C4-2B (cell line): ENCODE measurements around the gene SH2D5.

Source experiments
- ZFX ChIP-seq: fragments of 450-650 bp; IDR thresholded peaks from 2 replicates; pipeline ENCODE4 v1.6.1; 2017
- TF ChIP-seq, protein P1 (sequence below): fragments of 450-650 bp; conservative IDR thresholded peaks from 2 replicates; pipeline ENCODE4 v1.5.1; 2017; ENCODE audit warnings: mild to moderate bottlenecking

DNA sequence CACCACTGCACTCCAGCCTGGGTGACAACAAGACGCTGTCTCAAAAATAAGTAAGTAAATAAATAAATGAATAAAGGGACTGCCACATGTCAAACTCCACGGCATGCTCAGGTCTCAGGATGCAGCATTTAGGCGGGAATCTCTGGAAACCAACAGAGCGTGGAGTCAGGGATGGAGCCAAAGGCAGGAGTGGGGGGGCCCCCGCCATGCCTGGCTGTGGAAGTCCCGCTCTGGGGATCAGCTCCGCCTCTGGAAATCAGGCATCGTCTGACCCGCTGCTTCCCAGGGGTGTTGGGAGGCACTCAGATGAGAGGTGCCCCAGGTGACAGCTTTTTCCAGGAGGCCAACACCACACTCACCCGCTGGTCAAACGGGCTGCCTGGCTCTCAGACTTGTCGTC, 34.9 kb downstream of the SH2D5 start:
- TF ChIP-seq, protein P1, sequence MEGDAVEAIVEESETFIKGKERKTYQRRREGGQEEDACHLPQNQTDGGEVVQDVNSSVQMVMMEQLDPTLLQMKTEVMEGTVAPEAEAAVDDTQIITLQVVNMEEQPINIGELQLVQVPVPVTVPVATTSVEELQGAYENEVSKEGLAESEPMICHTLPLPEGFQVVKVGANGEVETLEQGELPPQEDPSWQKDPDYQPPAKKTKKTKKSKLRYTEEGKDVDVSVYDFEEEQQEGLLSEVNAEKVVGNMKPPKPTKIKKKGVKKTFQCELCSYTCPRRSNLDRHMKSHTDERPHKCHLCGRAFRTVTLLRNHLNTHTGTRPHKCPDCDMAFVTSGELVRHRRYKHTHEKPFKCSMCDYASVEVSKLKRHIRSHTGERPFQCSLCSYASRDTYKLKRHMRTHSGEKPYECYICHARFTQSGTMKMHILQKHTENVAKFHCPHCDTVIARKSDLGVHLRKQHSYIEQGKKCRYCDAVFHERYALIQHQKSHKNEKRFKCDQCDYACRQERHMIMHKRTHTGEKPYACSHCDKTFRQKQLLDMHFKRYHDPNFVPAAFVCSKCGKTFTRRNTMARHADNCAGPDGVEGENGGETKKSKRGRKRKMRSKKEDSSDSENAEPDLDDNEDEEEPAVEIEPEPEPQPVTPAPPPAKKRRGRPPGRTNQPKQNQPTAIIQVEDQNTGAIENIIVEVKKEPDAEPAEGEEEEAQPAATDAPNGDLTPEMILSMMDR, result no peak
- no peak for TF ChIP-seq ZFX
